NCI-H1105 treated with DMSO at 0.1 percent for 48 hours (cell line): ENCODE data around the gene C19orf53.
A peak's percentile ranks its signal among the peaks of the same experiment; 100 is the strongest.
"Not testable (repeated sequence)": the region's sequence is repeated elsewhere in the genome, so short reads cannot be mapped to it uniquely, and the experiment has no call there.

Experiments used
- DNase-seq: peaks from one replicate; lab custom pipeline; 2025; lab: John Stamatoyannopoulos, UW

Gene C19orf53

GRCh38 chr19:13774217-13775191 lies at the start of gene C19orf53:
TSS of gene C19orf53 (plus strand) at chr19:13774456. CDS start at chr19:13774478, 22 bp downstream.
- peak; percentile 92 for DNase-seq

GRCh38 chr19:13726323-13726722 lies 47.9 kb upstream of the C19orf53 start:
- no peak for DNase-seq

GRCh38 chr19:13727798-13728197 lies 46.5 kb upstream of the C19orf53 start:
- no peak for DNase-seq

- DNase-seq: no peak
These were observed 44.4 kb upstream of the C19orf53 start for GRCh38 chr19:13729859-13730258.

- DNase-seq: peak; percentile 97
These were observed 42.9 kb upstream of the C19orf53 start for GRCh38 chr19:13731147-13731964.

GRCh38 chr19:13732337-13732736 lies 41.9 kb upstream of the C19orf53 start:
- DNase-seq: no peak

GRCh38 chr19:13734751-13735150 lies 39.5 kb upstream of the C19orf53 start:
- no peak for DNase-seq

GRCh38 chr19:13738073-13738472 lies 36.2 kb upstream of the C19orf53 start:
- no peak for DNase-seq

GRCh38 chr19:13741893-13742292 lies 32.4 kb upstream of the C19orf53 start:
- DNase-seq: no peak

- no peak for DNase-seq
These were observed 31.5 kb upstream of the C19orf53 start for GRCh38 chr19:13742756-13743155.

- DNase-seq: no peak
These were observed 30.1 kb upstream of the C19orf53 start for GRCh38 chr19:13744174-13744573.

GRCh38 chr19:13747098-13747453 lies 27.2 kb upstream of the C19orf53 start:
- DNase-seq: no peak

GRCh38 chr19:13748169-13748828 lies 26.0 kb upstream of the C19orf53 start:
- DNase-seq: peak; percentile 24

- DNase-seq: no peak
These were observed 22.8 kb upstream of the C19orf53 start for GRCh38 chr19:13751436-13751835.

GRCh38 chr19:13753622-13754021 lies 20.6 kb upstream of the C19orf53 start:
- DNase-seq: not testable (repeated sequence)

- no peak for DNase-seq
These were observed 18.0 kb upstream of the C19orf53 start for GRCh38 chr19:13756210-13756609.

- DNase-seq: no peak
These were observed 16.2 kb upstream of the C19orf53 start for GRCh38 chr19:13757805-13758772.

- no peak for DNase-seq
These were observed 15.5 kb upstream of the C19orf53 start for GRCh38 chr19:13758795-13759194.

- no peak for DNase-seq
These were observed 12.8 kb upstream of the C19orf53 start for GRCh38 chr19:13761423-13761822.

- no peak for DNase-seq
These were observed 11.5 kb upstream of the C19orf53 start for GRCh38 chr19:13762635-13763235.

GRCh38 chr19:13763265-13763664 lies 11.0 kb upstream of the C19orf53 start:
- DNase-seq: no peak
